Glomerular endothelial cell (primary cell): Measurements from ENCODE around the gene ATP5IF1. TPM values are rescaled to one million over a fixed set of nuclear protein-coding genes. Genes with fewer than 3 reads are reported as not detected.

Experiments used
- DNase-seq: peaks from one replicate; pipeline ENCODE4 v3.0.0-alpha.2; 2011; ENCODE audit warnings: low read depth, low spot score; ENCODE audit errors: extremely low read depth
- total RNA-seq: library from RNA; depleted of rRNA; stranded (reverse); fragments of >200 nt; gene quantifications from 2 replicates; pipeline ENCODE4 v1.2.3, GENCODE V29; 2015

The ATP5IF1 gene
- total RNA-seq, 1 donor from 2014 or later, result 305 TPM

DNA sequence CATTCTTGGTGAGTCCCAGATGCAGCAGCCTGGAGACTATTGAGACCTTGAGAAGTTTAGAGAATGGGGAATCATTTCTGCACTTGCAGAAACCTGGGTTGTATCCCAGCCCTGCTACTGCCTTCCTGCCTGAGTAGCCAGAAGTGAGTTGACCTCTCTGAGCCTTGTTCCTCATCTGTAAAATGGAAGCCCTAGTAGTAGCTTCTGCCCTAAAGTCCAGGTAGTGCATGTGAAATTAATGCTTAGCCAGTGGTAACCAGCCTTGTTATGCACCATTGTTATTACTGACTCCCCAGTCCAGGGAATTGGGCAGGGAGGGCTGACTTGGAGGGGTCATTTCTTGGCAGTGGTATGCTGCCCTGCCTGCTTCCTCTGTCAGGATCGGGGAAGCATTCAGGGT, 29.0 kb downstream of the ATP5IF1 start:
- no peak for DNase-seq

DNA sequence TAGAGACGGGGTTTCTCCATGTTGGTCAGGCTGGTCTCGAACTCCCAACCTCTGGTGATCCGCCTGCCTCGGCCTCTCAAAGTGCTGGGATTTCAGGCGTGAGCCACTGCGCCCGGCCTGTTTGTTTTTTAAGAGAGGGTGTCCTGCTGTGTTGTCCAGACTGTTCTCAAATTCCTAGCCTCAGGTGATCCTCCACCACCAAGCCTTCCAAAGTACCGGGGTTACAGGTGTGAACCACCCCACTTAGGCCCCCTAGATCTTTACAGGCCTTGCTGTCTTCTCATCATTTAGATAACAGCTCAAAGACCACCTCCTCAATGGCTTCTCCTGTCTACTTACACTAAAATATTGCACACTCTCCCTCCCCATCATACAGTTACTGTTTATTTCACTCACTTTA, 29.7 kb downstream of the ATP5IF1 start:
- no peak for DNase-seq

DNA sequence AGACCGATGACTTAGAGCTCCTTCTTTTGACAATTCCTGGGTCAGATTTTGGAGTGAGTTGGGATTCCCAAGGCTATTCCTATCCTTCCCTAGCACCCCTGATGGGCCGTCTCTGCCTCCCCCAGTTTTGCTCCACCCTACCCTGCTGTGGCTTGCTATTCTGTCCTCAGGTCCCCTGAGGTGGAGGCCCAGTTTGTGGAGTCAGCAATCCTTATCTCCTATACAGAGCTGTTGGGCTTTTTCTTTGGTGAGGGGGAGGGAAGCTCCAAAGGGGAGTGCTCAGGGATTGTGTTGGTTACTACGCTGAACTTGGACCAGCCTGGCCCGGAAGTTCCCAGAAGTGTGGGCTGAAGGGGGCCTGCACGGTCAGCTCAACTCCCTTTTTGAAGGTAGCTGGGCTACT, 31.0 kb downstream of the ATP5IF1 start:
- no peak for DNase-seq

DNA sequence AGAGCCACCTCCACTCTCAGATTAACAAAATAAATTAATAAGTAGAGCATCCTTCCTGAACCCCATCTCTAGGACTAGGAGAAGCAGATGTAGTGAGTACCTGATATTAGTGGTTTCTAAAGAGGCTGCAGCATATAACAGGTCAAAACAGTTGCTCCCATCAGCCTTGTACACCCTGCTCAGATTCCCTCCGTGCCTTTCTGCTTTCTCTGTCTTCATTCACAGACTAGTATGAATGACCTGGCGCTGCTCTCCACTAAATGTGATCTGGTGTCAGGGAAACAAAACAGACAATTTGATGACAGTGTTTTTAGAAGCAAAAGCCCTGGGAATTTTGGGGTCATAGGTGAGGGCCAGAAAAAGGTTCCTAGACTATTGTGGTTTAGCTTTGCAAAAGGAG, 31.7 kb downstream of the ATP5IF1 start:
- no peak for DNase-seq

DNA sequence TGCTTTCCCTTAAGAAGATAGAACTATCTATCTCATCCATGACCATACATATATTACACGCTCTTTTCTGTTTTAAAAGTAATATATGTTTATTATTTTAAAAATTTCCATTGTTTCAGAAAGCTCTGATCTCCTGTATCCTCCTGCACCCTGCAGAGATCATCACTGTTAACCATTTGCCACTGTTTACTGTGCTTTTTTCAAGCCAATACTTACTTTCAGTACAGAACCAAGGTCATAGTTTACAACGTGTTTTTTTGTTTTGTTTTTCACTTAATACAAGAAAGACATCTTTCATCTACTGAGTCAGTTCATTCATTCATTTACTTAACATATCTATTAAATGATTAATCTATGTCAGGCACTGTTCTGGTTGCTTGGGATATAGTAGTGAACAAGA, 33.6 kb downstream of the ATP5IF1 start:
- no peak for DNase-seq

DNA sequence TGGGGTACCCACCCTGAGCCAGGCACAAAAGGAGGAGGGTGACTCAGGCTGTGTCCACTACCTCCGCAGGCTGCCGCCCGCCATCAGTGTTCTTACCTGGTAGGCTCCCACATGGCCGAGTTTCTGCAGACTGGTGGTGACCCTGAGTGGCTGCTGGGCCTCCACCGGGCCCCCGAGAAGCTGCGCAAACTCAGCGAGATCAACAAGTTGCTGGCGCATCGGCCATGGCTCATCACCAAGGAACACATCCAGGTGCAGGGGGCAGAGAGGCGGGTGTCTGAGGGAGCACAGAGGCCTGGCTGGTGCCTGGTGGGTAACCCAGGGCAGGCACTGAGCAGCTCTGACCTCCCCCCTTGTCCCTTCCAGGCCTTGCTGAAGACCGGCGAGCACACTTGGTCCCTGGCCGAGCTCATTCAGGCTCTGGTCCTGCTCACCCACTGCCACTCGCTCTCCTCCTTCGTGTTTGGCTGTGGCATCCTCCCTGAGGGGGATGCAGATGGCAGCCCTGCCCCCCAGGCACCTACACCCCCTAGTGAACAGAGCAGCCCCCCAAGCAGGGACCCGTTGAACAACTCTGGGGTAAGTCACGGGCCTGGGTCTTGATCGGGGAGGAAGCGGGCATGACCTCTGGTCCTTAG, 36.4 kb downstream of the ATP5IF1 start:
- no peak for DNase-seq

DNA sequence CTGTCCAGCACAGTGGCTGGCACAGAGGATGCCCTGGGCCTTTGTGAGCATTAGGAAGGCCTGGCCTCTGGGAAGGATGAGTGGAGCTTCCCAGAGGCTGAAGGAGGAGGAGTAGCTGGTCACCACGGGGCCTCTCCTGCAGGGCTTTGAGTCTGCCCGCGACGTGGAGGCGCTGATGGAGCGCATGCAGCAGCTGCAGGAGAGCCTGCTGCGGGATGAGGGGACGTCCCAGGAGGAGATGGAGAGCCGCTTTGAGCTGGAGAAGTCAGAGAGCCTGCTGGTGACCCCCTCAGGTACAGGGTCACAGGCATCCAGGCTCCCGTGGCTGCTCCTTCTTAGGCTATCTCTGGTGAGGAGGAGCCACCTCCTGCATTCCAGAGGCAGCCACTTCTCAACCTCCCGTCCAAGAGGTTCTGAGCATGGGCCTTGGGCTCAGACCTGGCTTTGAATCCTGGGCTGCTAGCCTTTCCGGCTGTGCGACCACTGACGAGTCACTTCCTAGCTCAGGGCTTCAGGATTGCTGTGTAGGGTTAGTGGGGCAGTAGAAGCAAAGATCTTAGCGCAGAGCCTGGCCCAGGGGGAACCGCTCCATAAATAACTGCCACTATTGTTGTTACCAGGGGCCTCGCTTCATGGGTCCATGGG, 37.4 kb downstream of the ATP5IF1 start:
- no peak for DNase-seq

DNA sequence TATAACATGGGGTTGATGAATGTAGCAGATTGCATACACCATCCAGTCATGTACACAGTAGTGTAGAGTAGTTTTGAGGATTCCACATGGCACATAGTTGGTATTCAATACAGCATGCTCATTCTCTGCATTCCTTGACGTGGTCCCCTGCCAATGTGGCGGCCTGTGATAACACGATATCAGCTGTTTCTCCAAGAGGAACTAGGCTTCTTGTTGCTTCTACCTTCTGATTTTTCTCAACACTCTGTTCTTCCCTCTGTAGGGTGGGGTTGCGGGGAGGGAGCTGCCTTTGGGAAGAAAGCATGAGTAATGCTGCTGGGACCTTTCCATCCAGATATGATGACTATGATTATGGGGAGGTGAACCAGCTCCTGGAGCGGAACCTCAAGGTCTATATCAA, 42.8 kb downstream of the ATP5IF1 start:
- DNase-seq, result no peak

DNA sequence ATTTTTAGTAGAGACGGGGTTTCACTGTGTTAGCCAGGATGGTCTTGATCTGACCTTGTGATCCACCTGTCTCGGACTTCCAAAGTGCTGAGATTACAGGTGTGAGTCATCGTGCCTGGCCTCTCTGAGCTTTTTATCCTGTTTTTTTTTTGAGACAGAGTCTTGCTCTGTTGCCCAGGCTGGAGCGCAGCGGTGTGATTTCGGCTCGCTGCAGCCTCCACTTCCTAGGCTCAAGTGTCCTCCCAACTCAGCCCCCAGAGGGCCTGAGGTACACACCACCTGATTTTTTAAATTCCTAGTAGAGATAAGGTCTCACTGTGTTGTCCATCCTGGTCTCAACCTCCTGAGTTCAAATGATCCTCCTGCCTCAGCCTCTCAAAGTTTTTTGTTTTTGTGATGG, 43.8 kb downstream of the ATP5IF1 start:
- DNase-seq, result no peak

DNA sequence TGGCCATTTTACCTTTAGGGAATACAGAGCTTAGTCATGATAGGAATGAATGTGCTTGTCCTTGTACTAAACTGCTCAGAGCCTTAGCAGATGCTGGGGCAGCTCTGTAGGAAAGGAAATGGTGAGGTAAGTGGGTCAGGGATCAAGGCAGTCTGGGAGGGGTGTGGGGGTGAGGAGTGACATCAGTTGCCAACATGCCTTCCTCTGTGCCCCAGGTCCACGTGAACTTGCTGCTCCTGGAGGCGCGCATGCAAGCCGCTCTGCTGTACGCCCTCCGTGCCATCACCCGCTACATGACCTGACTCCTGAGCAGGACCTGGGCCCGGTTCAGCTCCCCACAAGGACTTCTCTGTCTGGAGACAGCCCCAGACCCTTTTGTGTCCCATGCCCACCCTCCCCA, 44.6 kb downstream of the ATP5IF1 start:
- no peak for DNase-seq

DNA sequence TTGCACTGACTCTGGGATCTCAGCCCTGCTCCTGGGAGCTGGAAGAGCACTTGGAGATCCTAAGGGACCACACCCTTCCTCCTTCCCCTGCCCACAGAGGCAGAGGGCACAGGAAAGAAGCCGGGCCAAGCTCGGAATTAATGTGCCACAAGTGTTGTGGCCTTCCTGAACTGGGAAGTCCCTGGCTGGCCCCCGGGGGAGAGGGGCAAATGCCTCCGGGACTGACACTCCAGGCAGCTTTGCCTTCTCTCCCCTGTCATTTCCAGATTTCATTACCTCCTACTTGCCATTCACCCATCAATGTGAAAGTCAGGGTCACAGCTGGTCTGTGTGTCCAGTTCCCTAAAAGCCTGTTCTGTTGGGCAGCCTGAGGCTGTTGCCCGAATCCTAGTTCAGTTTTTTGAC, 45.1 kb downstream of the ATP5IF1 start:
- no peak for DNase-seq

DNA sequence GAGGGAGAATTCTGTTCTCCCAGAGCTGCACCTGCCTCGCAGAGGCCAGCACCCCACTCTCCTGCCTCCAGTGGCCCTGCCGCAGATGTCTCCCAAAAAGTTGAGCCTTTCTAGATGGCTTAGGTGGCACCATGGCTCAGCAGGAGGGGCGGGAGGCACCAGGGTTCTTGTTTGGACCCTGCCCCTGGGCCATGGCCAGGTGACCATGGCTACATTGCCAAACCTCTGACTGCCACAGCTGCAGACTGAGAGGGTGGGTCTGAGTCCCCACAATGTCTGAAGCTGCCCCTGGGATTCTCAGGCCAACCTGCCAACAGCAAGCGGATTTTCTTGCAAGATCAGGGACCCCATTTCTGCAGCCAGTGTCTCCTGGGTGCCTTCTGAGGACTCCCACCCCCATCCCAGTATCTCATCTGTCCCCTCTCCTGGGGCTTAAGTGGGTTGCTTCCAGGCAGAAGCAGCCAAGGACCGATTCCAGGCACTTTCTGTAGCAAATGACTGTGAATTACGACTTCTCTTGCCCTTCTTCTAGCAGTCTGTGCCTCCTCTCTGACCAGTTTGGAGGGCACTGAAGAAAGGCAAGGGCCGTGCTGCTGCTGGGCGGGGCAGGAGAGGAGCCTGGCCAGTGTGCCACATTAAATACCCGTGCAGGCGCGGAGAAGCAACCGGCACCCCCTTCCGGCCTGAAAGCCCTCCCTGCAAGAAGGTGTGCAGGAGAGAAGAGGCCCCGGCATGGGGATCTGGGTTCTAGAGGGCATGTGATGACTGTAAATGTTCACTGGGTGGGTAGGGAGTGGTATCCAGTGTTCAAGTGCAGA, 45.9 kb downstream of the ATP5IF1 start:
- DNase-seq, result no peak

DNA sequence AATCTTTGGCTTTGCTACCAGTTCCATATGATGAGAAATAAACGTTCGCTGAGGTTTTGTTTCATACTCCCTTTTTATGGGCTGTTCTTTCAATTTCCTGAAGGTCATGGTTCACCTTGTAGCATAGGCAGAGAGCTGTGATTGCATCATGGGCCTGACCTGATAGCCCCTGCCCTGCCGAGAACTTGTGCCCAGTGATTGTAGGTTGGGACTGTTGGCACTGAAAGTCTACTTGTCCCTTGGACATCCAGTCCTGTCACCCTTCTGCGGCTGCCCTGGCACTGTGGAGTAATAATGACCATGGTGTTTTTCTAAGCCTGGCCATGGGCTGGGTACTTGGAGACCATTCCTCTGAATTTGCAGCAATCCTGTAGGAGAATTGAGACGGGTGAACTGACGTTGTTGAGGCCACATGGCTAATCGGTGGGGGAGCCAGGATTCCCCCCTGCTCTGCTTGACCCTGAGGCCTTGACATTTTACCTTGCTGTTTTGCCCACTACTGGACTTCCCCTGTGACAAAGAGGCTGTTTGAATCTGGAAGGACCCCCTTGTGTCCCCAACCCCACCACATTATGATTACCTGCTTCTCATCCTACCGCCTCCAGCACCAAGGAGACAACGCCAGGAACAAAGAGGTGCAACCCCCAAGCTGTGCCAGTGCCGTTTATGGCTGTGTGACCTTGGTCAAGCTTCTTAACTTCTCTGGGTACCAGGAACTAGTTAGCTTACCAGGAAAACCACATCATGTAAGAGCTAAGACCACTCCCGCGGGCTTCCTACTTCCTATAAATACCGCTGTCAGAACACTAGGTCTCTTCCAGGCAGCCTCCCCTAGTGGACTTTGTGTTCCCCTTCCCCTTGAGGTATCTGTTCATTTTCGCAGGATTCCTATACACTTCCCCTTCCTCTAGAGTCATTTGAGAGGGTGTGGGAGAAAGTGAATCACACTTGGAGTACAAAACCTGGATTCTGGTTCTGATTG, 46.8 kb downstream of the ATP5IF1 start:
- no peak for DNase-seq

DNA sequence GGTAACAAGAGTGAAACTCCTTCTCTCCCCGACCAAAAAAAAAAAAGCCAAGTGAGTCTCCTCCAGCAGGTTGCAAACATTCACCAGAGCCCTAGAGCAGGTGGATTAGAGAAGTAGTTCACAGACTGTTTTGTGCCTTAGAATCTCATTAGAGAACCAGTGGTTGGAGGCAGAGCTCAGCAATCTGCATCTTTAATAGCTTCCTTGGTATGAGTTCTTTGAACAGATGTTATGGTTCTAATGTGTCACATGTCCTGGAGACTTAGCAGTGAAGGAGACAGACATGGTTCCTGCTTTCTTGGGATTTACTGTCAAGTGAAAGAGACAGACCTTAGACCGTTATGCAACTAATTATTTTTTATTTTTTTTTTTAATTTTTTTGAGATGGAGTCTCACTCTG, 50.2 kb downstream of the ATP5IF1 start:
- no peak for DNase-seq

Other genes with a start within 250 kb of the ATP5IF1 start
- 15.5 and 20.2 TPM in 2 replicates for gene EYA3, start 147.5 kb upstream of the ATP5IF1 start, total RNA-seq
- gene PTAFR, start 59.4 kb upstream of the ATP5IF1 start, total RNA-seq, result not detected in 2 replicates
- 73.9 and 76.4 TPM in 2 replicates for gene DNAJC8, start 3.1 kb upstream of the ATP5IF1 start, total RNA-seq
- 23.6 and 24.4 TPM in 2 replicates for gene SESN2, start 23.4 kb downstream of the ATP5IF1 start, total RNA-seq
- gene MED18, start 92.9 kb downstream of the ATP5IF1 start, total RNA-seq, result 12.7 and 15.5 TPM in 2 replicates
- gene PHACTR4, start 133.6 kb downstream of the ATP5IF1 start, total RNA-seq, result 16.6 and 25.9 TPM in 2 replicates